Aorta (tissue), 5 donors: Measurements from ENCODE around the gene PTCHD1. TPM values are rescaled to one million over a fixed set of nuclear protein-coding genes. Genes with fewer than 3 reads are reported as not detected.

ENCODE experiments used
- ATAC-seq: fragments of 200-7000 bp; cut with Tn5 transposase; one replicate; pipeline ENCODE4 v1.9.1; 2022; ENCODE audit warnings: moderate library complexity; ENCODE audit not compliant: low FRiP score
- DNase-seq, 2 donors: peaks; one replicate each; pipeline ENCODE4 v3.0.0-alpha.2; 2020
- H3K27ac ChIP-seq, 2 donors: one replicate each; pipeline ENCODE4 v1.5.1; 2013; ENCODE audit warnings: low read length in 2 of 2, mild to moderate bottlenecking in 2 of 2, moderate library complexity in 2 of 2, control low read depth in 1 of 2, inconsistent platforms in 1 of 2, low read depth in 1 of 2
- H3K27me3 ChIP-seq, 2 donors: one replicate each; pipeline ENCODE4 v1.6.1; 2013; ENCODE audit warnings: control low read depth in 1 of 2, low read length in 1 of 2, mild to moderate bottlenecking in 1 of 2, moderate library complexity in 1 of 2; ENCODE audit not compliant: insufficient read depth in 2 of 2, control insufficient read depth in 1 of 2
- H3K36me3 ChIP-seq, 2 donors: one replicate each; pipeline ENCODE4 v1.6.1; 2013; ENCODE audit warnings: control low read depth in 1 of 2, low read length in 1 of 2, mild to moderate bottlenecking in 1 of 2; ENCODE audit not compliant: insufficient read depth in 2 of 2, control insufficient read depth in 1 of 2
- H3K4me1 ChIP-seq, 2 donors: one replicate each; pipeline ENCODE4 v1.6.1; 2013; ENCODE audit warnings: low read length in 2 of 2, control low read depth in 1 of 2, mild to moderate bottlenecking in 1 of 2, moderate library complexity in 1 of 2; ENCODE audit not compliant: insufficient read depth in 2 of 2, control insufficient read depth in 1 of 2
- H3K4me3 ChIP-seq, 2 donors: one replicate each; pipeline ENCODE4 v1.5.1; 2013; ENCODE audit warnings: low read length in 2 of 2, control low read depth in 1 of 2, mild to moderate bottlenecking in 1 of 2
- H3K9me3 ChIP-seq: one replicate; pipeline ENCODE4 v1.6.1; 2013; ENCODE audit warnings: mild to moderate bottlenecking, low read length; ENCODE audit not compliant: control insufficient read depth
- WGBS, 2 donors: extraction: QIAGEN DNeasy Blood & Tissue Kit; methylation state at CpG; one replicate each; pipeline ENCODE4 v1.1.7; 2013; 5-methylcytosine and 5-hydroxymethylcytosine counted together
- intact Hi-C, 2 donors: fragments of 100-400 bp; cut with DNase I; formaldehyde crosslinking; loops; one replicate each; pipeline versions ENCODE4 v1.14.2 to v1.15.0; 2022
- polyA plus RNA-seq, 2 donors: library from polyadenylated mRNA; stranded (reverse); fragments of 200-250 nt; gene quantifications; one replicate each; pipeline ENCODE4 v1.2.3, GENCODE V29; 2013
- total RNA-seq, 2 donors: library from RNA; stranded (reverse); fragmentation: NEBNext Ultra II Directional; extraction: Animal tissue kit (Norgen Biotek cat#: 25700); gene quantifications; one replicate each; pipeline ENCODE4 v1.2.1, GENCODE V29; 2021
- donor health status: healthy with polysubstance abuse.
- donor health status: Bipolar disorder and iron deficiency.
- donor health status: DM: no; HTN: no; CAD: no.
- donor health status: DM: no; HTN: no; CAD: no.
- donor health status: DM: yes; HTN: yes; CAD: no.

Gene PTCHD1
- total and polyA plus RNA-seq, 4 donors: 0.03 to 16.2 (median 0.51) TPM; not detected in 1

GRCh38 chrX:23386726-23387125 lies 52.1 kb downstream of the PTCHD1 start:
- no peaks in the 10 kb centered on the region for H3K27me3 ChIP-seq
- H3K4me3 ChIP-seq: no peak overlapping the region
- no peaks in the 10 kb centered on the region for H3K9me3 ChIP-seq
- no peaks in the 10 kb centered on the region for H3K4me1 ChIP-seq
- DNase-seq: no peak
- H3K27ac ChIP-seq: no peak overlapping the region
- WGBS, 2 donors: 74 to 83% methylated on average over 5 of the region's 5 CpGs
- ATAC-seq: no peak
- no peaks in the 10 kb centered on the region for H3K36me3 ChIP-seq
- intact Hi-C loops: no loop called here

- no peak for ATAC-seq
Measured at GRCh38 chrX:23387550-23388184, 53.0 kb downstream of the PTCHD1 start.

GRCh38 chrX:23389196-23389792 lies 54.6 kb downstream of the PTCHD1 start:
- ATAC-seq (no peak), DNase-seq (no peak)
- intact Hi-C loops: no loop called here
- H3K4me3 ChIP-seq: no peak overlapping the region
- no peaks in the 10 kb centered on the region for H3K27me3 ChIP-seq
- no peaks in the 10 kb centered on the region for H3K36me3 ChIP-seq
- no peak overlapping the region for H3K27ac ChIP-seq
- no peaks in the 10 kb centered on the region for H3K4me1 ChIP-seq
- 75 to 94% methylated on average over 8 of the region's 8 CpGs for WGBS, 2 donors
- H3K9me3 ChIP-seq: no peaks in the 10 kb centered on the region

More at GRCh38 chrX:23387550-23388184, 53.0 kb downstream of the PTCHD1 start:
- no peaks in the 10 kb centered on the region for H3K9me3 ChIP-seq
- no peaks in the 10 kb centered on the region for H3K27me3 ChIP-seq
- H3K4me3 ChIP-seq: no peak overlapping the region
- no peaks in the 10 kb centered on the region for H3K36me3 ChIP-seq
- no peaks in the 10 kb centered on the region for H3K4me1 ChIP-seq
- H3K27ac ChIP-seq: no peak overlapping the region
- DNase-seq: no peak
- 78 to 93% methylated on average over 6 of the region's 6 CpGs for WGBS, 2 donors
- intact Hi-C loops: no loop called here

GRCh38 chrX:23390979-23391378 lies 56.3 kb downstream of the PTCHD1 start:
- Histone ChIP-seq H3K4me3 (no peak overlapping the region), H3K27ac (no peak overlapping the region), H3K36me3 (no peaks in the 10 kb centered on the region), H3K27me3 (no peaks in the 10 kb centered on the region), H3K4me1 (no peaks in the 10 kb centered on the region), H3K9me3 (no peaks in the 10 kb centered on the region)
- 82 to 87% methylated on average over 11 of the region's 11 CpGs for WGBS, 2 donors
- ATAC-seq (no peak), DNase-seq (no peak)
- intact Hi-C loops: no loop called here

- intact Hi-C loops: no loop called here
- ATAC-seq (no peak), DNase-seq (no peak)
- Histone ChIP-seq H3K27ac (no peak overlapping the region), H3K4me3 (no peak overlapping the region), H3K9me3 (no peaks in the 10 kb centered on the region), H3K36me3 (no peaks in the 10 kb centered on the region), H3K27me3 (no peaks in the 10 kb centered on the region), H3K4me1 (no peaks in the 10 kb centered on the region)
- 87 to 93% methylated on average over 5 of the region's 5 CpGs for WGBS, 2 donors
Measured at GRCh38 chrX:23392195-23392594, 57.5 kb downstream of the PTCHD1 start.

- no peaks in the 10 kb centered on the region for H3K4me1 ChIP-seq
- intact Hi-C loops: no loop called here
- no peaks in the 10 kb centered on the region for H3K9me3 ChIP-seq
- no peak overlapping the region for H3K27ac ChIP-seq
- ATAC-seq (no peak), DNase-seq (no peak)
- H3K36me3 ChIP-seq: no peaks in the 10 kb centered on the region
- H3K27me3 ChIP-seq: no peaks in the 10 kb centered on the region
- H3K4me3 ChIP-seq: no peak overlapping the region
- WGBS, 2 donors: 98 to 100% methylated on average over 1 of the region's 1 CpG
Measured at GRCh38 chrX:23394421-23394820, 59.8 kb downstream of the PTCHD1 start.

GRCh38 chrX:23396263-23396662 lies 61.6 kb downstream of the PTCHD1 start:
- H3K4me1 ChIP-seq: no peaks in the 10 kb centered on the region
- 73 to 86% methylated on average over 5 of the region's 5 CpGs for WGBS, 2 donors
- no peak for DNase-seq
- no peaks in the 10 kb centered on the region for H3K27me3 ChIP-seq
- no peaks in the 10 kb centered on the region for H3K9me3 ChIP-seq
- H3K27ac ChIP-seq: no peak overlapping the region
- no peak overlapping the region for H3K4me3 ChIP-seq
- H3K36me3 ChIP-seq: no peaks in the 10 kb centered on the region
- no peak for ATAC-seq
- intact Hi-C loops: no loop called here

- ATAC-seq (no peak), DNase-seq (no peak)
- Histone ChIP-seq H3K4me3 (no peak overlapping the region), H3K4me1 (no peaks in the 10 kb centered on the region), H3K27ac (no peak overlapping the region), H3K9me3 (no peaks in the 10 kb centered on the region), H3K36me3 (no peaks in the 10 kb centered on the region), H3K27me3 (no peaks in the 10 kb centered on the region)
- 64 to 84% methylated on average over 8 of the region's 8 CpGs for WGBS, 2 donors
- intact Hi-C loops: no loop called here
Measured at GRCh38 chrX:23398570-23398969, 63.9 kb downstream of the PTCHD1 start.

GRCh38 chrX:23403849-23404248 lies 69.2 kb downstream of the PTCHD1 start:
- Histone ChIP-seq H3K4me3 (no peak overlapping the region), H3K27ac (no peak overlapping the region), H3K9me3 (no peaks in the 10 kb centered on the region), H3K36me3 (no peaks in the 10 kb centered on the region), H3K4me1 (no peaks in the 10 kb centered on the region), H3K27me3 (no peaks in the 10 kb centered on the region)
- ATAC-seq (no peak), DNase-seq (no peak)
- intact Hi-C loops: no loop called here
- 45 to 70% methylated on average over 6 of the region's 6 CpGs for WGBS, 2 donors
